GM23338 (cell line): ENCODE measurements around the gene HLA-DPA1. TPM values are rescaled to one million over a fixed set of nuclear protein-coding genes. Genes with fewer than 3 reads are reported as not detected.

Experiments used
- ATAC-seq: fragments of 200-7000 bp; cut with Tn5 transposase; 3 replicates; pipeline ENCODE4 v1.9.1; 2020
- DNase-seq: peaks from one replicate; pipeline ENCODE4 v3.0.0-alpha.2; 2015; ENCODE audit warnings: low spot score
- H2AFZ ChIP-seq: fragments of 200-600 bp; sonication (generic); 2 replicates; pipeline ENCODE4 v1.8.0; 2016; ENCODE audit warnings: antibody characterized with exemption, mild to moderate bottlenecking, moderate library complexity
- H3F3A ChIP-seq: fragments of 200-600 bp; sonication (generic); replicated peaks from 2 replicates; pipeline ENCODE4 v1.8.0; 2017; ENCODE audit warnings: antibody characterized with exemption, mixed run types, low read depth
- H3K27ac ChIP-seq: fragments of 200-600 bp; sonication (generic); 2 replicates; pipeline ENCODE4 v1.6.1; 2016; ENCODE audit warnings: low read depth
- H3K27me3 ChIP-seq: fragments of 200-600 bp; sonication (generic); 2 replicates; pipeline ENCODE4 v1.8.0; 2016; ENCODE audit warnings: mild to moderate bottlenecking, mixed run types, moderate library complexity; ENCODE audit not compliant: insufficient read depth
- H3K36me3 ChIP-seq: fragments of 200-600 bp; sonication (generic); 2 replicates; pipeline ENCODE4 v1.8.0; 2016; ENCODE audit warnings: mild to moderate bottlenecking; ENCODE audit not compliant: insufficient read depth
- H3K4me1 ChIP-seq: fragments of 200-600 bp; sonication (generic); 2 replicates; pipeline ENCODE4 v1.8.0; 2016; ENCODE audit warnings: mild to moderate bottlenecking, moderate library complexity; ENCODE audit not compliant: insufficient read depth
- H3K4me2 ChIP-seq: fragments of 200-600 bp; sonication (generic); 2 replicates; pipeline ENCODE4 v1.7.1; 2017; ENCODE audit warnings: mixed run types
- H3K4me3 ChIP-seq: fragments of 200-600 bp; sonication (generic); 2 replicates; pipeline ENCODE4 v1.6.1; 2016; ENCODE audit warnings: mixed run types
- H3K79me2 ChIP-seq: fragments of 200-600 bp; sonication (generic); replicated peaks from 2 replicates; pipeline ENCODE4 v1.8.0; 2017; ENCODE audit warnings: mild to moderate bottlenecking; ENCODE audit not compliant: insufficient read depth
- H3K9me2 ChIP-seq: fragments of 200-600 bp; sonication (generic); 2 replicates; pipeline ENCODE4 v1.8.0; 2017; ENCODE audit not compliant: insufficient read depth
- H4K20me1 ChIP-seq: fragments of 200-600 bp; sonication (generic); replicated peaks from 2 replicates; pipeline ENCODE4 v1.8.0; 2017; ENCODE audit warnings: mild to moderate bottlenecking; ENCODE audit not compliant: insufficient read depth
- H3K27ac Mint-ChIP-seq: 2 replicates; pipeline ENCODE4 v1.8.0; 2020; ENCODE audit warnings: inconsistent platforms, mild to moderate bottlenecking, moderate library complexity, mixed read lengths
- H3K27me3 Mint-ChIP-seq: 3 replicates; pipeline ENCODE4 v1.8.0; 2022; ENCODE audit warnings: low read depth, mild to moderate bottlenecking, moderate library complexity, mixed read lengths, inconsistent platforms; ENCODE audit not compliant: insufficient read depth, poor library complexity
- H3K36me3 Mint-ChIP-seq: 3 replicates; pipeline ENCODE4 v1.8.0; 2021; ENCODE audit warnings: low read depth, mild to moderate bottlenecking, inconsistent platforms, moderate library complexity, mixed read lengths
- H3K4me1 Mint-ChIP-seq: 3 replicates; pipeline ENCODE4 v1.8.0; 2020; ENCODE audit warnings: mild to moderate bottlenecking, inconsistent platforms, mixed read lengths
- H3K4me3 Mint-ChIP-seq: 3 replicates; pipeline ENCODE4 v1.8.0; 2021; ENCODE audit warnings: moderate library complexity, mild to moderate bottlenecking, inconsistent platforms, mixed read lengths
- H3K9me3 Mint-ChIP-seq: 3 replicates; pipeline ENCODE4 v1.8.0; 2020; ENCODE audit warnings: moderate library complexity, mild to moderate bottlenecking, inconsistent platforms, mixed read lengths
- EZH2phosphoT487 ChIP-seq: fragments of 200-600 bp; sonication (generic); IDR thresholded peaks from one replicate; pipeline ENCODE4 v1.8.1; 2018; ENCODE audit warnings: antibody characterized with exemption; ENCODE audit not compliant: unreplicated experiment
- JUNB ChIP-seq: IDR thresholded peaks from one replicate; pipeline ENCODE4 v1.6.1; 2016; ENCODE audit warnings: antibody characterized with exemption; ENCODE audit not compliant: unreplicated experiment
- ZNF114 ChIP-seq: fragments of 250-450 bp; sonication (Bioruptor Pico); IDR thresholded peaks from 2 replicates; pipeline ENCODE4 v1.5.0; 2020; ENCODE audit warnings: mild to moderate bottlenecking, moderate library complexity
- ZNF462 ChIP-seq: fragments of 250-450 bp; sonication (Bioruptor Pico); IDR thresholded peaks from 2 replicates; pipeline ENCODE4 v1.5.0; 2020; ENCODE audit warnings: mild to moderate bottlenecking, moderate library complexity
- polyA plus RNA-seq: library from polyadenylated mRNA; unstranded; fragments of >200 nt; fragmentation: Nextera tagmentation; extraction: Ambion mirVana; gene quantifications from 2 replicates; pipeline ENCODE4 v1.2.1, GENCODE V29; 2016
- total RNA-seq: library from RNA; depleted of rRNA; stranded (reverse); fragments of >200 nt; shearing (Covaris generic); gene quantifications from 2 replicates; pipeline ENCODE4 v1.2.3, GENCODE V29; 2014
- TF ChIP-seq, protein P1 (sequence below): IDR thresholded peaks from one replicate; pipeline ENCODE4 v1.6.1; 2018; ENCODE audit warnings: antibody characterized with exemption; ENCODE audit not compliant: unreplicated experiment

The HLA-DPA1 gene
- total and polyA plus RNA-seq, 2 experiments from 2014 or later, result 4.1 to 6.9 TPM

DNA sequence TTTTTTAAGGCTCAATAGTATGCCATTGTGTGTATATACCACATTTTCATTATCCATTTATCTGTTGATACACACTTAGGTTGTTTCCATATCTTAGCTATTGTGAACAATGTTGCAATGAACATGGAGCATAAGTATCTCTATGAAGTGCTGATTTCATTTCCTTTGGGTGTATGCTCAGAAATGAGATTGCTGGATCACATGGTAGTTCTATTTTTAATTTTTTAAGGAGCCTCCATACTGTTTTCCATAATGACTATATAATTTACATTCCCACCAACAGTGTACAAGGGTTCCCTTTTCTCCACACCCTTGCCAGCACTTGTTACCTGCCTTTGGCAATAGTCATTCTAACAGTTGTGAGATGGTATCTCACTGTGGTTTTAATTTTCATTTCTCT is 48.9 kb downstream of the HLA-DPA1 start:
- Histone ChIP-seq H3K9me2 (no peaks in the 10 kb centered on the region; the same call in 1 of the 2 replicates), H2AFZ (no peak overlapping the region), H3F3A (no peaks in the 10 kb centered on the region), H3K4me1 (no peaks in the 10 kb centered on the region), H3K27ac (no peak overlapping the region), H3K36me3 (no peaks in the 10 kb centered on the region), H3K4me2 (no peak overlapping the region), H3K27me3 (no peaks in the 10 kb centered on the region), H3K79me2 (no peaks in the 10 kb centered on the region), H4K20me1 (no peaks in the 10 kb centered on the region), H3K4me3 (no peak overlapping the region)
- H3K27ac Mint-ChIP-seq, result no peak overlapping the region
- peaks cover 5% of the 10 kb centered on the region for H3K4me1 Mint-ChIP-seq
- H3K4me3 Mint-ChIP-seq, result no peak overlapping the region
- no peaks in the 10 kb centered on the region for H3K9me3 Mint-ChIP-seq
- ATAC-seq, result no peak
- no peaks in the 10 kb centered on the region for H3K36me3 Mint-ChIP-seq
- H3K27me3 Mint-ChIP-seq, result peaks cover 8% of the 10 kb centered on the region
- TF ChIP-seq, protein P1, sequence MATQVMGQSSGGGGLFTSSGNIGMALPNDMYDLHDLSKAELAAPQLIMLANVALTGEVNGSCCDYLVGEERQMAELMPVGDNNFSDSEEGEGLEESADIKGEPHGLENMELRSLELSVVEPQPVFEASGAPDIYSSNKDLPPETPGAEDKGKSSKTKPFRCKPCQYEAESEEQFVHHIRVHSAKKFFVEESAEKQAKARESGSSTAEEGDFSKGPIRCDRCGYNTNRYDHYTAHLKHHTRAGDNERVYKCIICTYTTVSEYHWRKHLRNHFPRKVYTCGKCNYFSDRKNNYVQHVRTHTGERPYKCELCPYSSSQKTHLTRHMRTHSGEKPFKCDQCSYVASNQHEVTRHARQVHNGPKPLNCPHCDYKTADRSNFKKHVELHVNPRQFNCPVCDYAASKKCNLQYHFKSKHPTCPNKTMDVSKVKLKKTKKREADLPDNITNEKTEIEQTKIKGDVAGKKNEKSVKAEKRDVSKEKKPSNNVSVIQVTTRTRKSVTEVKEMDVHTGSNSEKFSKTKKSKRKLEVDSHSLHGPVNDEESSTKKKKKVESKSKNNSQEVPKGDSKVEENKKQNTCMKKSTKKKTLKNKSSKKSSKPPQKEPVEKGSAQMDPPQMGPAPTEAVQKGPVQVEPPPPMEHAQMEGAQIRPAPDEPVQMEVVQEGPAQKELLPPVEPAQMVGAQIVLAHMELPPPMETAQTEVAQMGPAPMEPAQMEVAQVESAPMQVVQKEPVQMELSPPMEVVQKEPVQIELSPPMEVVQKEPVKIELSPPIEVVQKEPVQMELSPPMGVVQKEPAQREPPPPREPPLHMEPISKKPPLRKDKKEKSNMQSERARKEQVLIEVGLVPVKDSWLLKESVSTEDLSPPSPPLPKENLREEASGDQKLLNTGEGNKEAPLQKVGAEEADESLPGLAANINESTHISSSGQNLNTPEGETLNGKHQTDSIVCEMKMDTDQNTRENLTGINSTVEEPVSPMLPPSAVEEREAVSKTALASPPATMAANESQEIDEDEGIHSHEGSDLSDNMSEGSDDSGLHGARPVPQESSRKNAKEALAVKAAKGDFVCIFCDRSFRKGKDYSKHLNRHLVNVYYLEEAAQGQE, result no peak
- TF ChIP-seq EZH2phosphoT487 (no peak), JUNB (no peak), ZNF114 (CRISPR knock-in tag) (no peak), ZNF462 (CRISPR knock-in tag) (no peak)
- DNase-seq, result no peak
